B cell (primary cell): ENCODE results near the gene TACR2. TPM values are rescaled to one million over a fixed set of nuclear protein-coding genes. Genes with fewer than 3 reads are reported as not detected.

Source experiments
- ATAC-seq: fragments of 200-7000 bp; cut with Tn5 transposase; one replicate; pipeline ENCODE4 v1.10.0; 2021; ENCODE audit warnings: low read depth, mild to moderate bottlenecking, moderate number of reproducible peaks, moderate library complexity
- CTCF ChIA-PET: fragments of 350-600 bp; sonication (Branson Sonifier 250); formaldehyde crosslinking; loops from one replicate; lab custom pipeline; 2021; ENCODE audit warnings: antibody characterized with exemption, inconsistent platforms; lab: Charles Lee
- POLR2A ChIA-PET: fragments of 350-600 bp; sonication (Branson Sonifier 250); formaldehyde crosslinking; loops from one replicate; lab custom pipeline; 2021; ENCODE audit warnings: antibody characterized with exemption; lab: Charles Lee
- DNase-seq: peaks from one replicate; pipeline ENCODE4 v3.0.0; 2013
- H2AFZ ChIP-seq: 2 replicates; pipeline ENCODE4 v1.6.1; 2012; ENCODE audit warnings: mild to moderate bottlenecking, low read depth, low read length; ENCODE audit not compliant: insufficient read depth, poor library complexity, severe bottlenecking
- H3K27ac ChIP-seq, 2 donors: 1 replicate in 1 of 2; 2 replicates in 1 of 2; pipeline ENCODE4 v1.5.1; 2012 to 2013; ENCODE audit warnings: low read length in 2 of 2, mild to moderate bottlenecking in 2 of 2, moderate library complexity in 1 of 2
- H3K27me3 ChIP-seq, 4 experiments: fragments of 200-600 bp in 1 of 4; sonication (generic) in 1 of 4; replicated peaks in 1 of 4; 1 replicate in 2 of 4; 2 replicates in 2 of 4; pipeline versions ENCODE4 v1.6.1 to v1.7.0; 2013 to 2016; ENCODE audit warnings: low read length in 3 of 4, mild to moderate bottlenecking in 2 of 4, mixed read lengths in 1 of 4, moderate library complexity in 1 of 4; ENCODE audit not compliant: insufficient read depth in 4 of 4, control insufficient read depth in 3 of 4; ENCODE audit errors: control extremely low read depth in 1 of 4
- H3K36me3 ChIP-seq, 2 experiments: replicated peaks in 1 of 2; 1 replicate in 1 of 2; 2 replicates in 1 of 2; pipeline versions ENCODE4 v1.6.1 to v1.7.1; 2013; ENCODE audit warnings: low read length in 1 of 2; ENCODE audit not compliant: insufficient read depth in 2 of 2, control insufficient read depth in 1 of 2; ENCODE audit errors: control extremely low read depth in 1 of 2, extremely low read depth in 1 of 2
- H3K4me1 ChIP-seq, 2 donors: fragments of 200-600 bp in 1 of 2; sonication (generic) in 1 of 2; 1 replicate in 1 of 2; 2 replicates in 1 of 2; pipeline versions ENCODE4 v1.5.1 to v1.6.1; 2013 to 2017; ENCODE audit warnings: low read length in 2 of 2; ENCODE audit not compliant: control insufficient read depth in 2 of 2, insufficient read depth in 2 of 2
- H3K4me2 ChIP-seq: replicated peaks from 2 replicates; pipeline ENCODE3; 2012; ENCODE audit warnings: mild to moderate bottlenecking, low read depth, low read length; ENCODE audit not compliant: poor library complexity, severe bottlenecking
- H3K4me3 ChIP-seq, 5 experiments: fragments of 200-600 bp in 1 of 5; sonication (generic) in 1 of 5; 1 replicate in 3 of 5; 2 replicates in 2 of 5; pipeline versions ENCODE4 v1.5.1 to v1.7.0; 2011 to 2016; ENCODE audit warnings: low read length in 4 of 5, mild to moderate bottlenecking in 4 of 5, low read depth in 2 of 5, control low read depth in 1 of 5, moderate library complexity in 1 of 5; ENCODE audit not compliant: insufficient read depth in 1 of 5; ENCODE audit errors: control extremely low read depth in 1 of 5, extremely low read depth in 1 of 5
- H3K79me2 ChIP-seq: fragments of 200-600 bp; sonication (generic); one replicate; pipeline ENCODE4 v1.6.0; 2016; ENCODE audit warnings: low read length; ENCODE audit not compliant: control insufficient read depth, insufficient read depth
- H3K9ac ChIP-seq: fragments of 200-600 bp; sonication (generic); 2 replicates; pipeline ENCODE4 v1.6.1; 2017; ENCODE audit warnings: mild to moderate bottlenecking, low read length, moderate library complexity
- H3K9me3 ChIP-seq, 3 donors: one replicate each; pipeline versions ENCODE4 v1.6.1 to v1.7.1; 2013; ENCODE audit warnings: low read length in 2 of 3; ENCODE audit not compliant: control insufficient read depth in 2 of 3, insufficient read depth in 1 of 3; ENCODE audit errors: control extremely low read depth in 1 of 3
- H4K20me1 ChIP-seq: 2 replicates; pipeline ENCODE4 v1.6.0; 2012; ENCODE audit warnings: mild to moderate bottlenecking, low read length; ENCODE audit not compliant: insufficient read depth, control insufficient read depth, poor library complexity, severe bottlenecking
- H3K27ac Mint-ChIP-seq: one replicate; pipeline ENCODE4 v1.8.0; 2021; ENCODE audit warnings: mixed read lengths
- H3K27me3 Mint-ChIP-seq: one replicate; pipeline ENCODE4 v1.8.0; 2021; ENCODE audit warnings: mixed read lengths
- H3K4me1 Mint-ChIP-seq: one replicate; pipeline ENCODE4 v1.8.0; 2021; ENCODE audit warnings: mixed read lengths
- H3K4me3 Mint-ChIP-seq: one replicate; pipeline ENCODE4 v1.8.0; 2021; ENCODE audit warnings: mixed read lengths
- H3K9me3 Mint-ChIP-seq: one replicate; pipeline ENCODE4 v1.8.0; 2022; ENCODE audit warnings: mixed read lengths; ENCODE audit not compliant: insufficient read depth
- CTCF ChIP-seq: fragments of 200-600 bp; IDR thresholded peaks from one replicate; pipeline ENCODE4 v1.8.0; 2022; ENCODE audit warnings: antibody characterized with exemption, mild to moderate bottlenecking
- EZH2 ChIP-seq: IDR thresholded peaks from 2 replicates; pipeline ENCODE4 v1.6.1; 2012; ENCODE audit warnings: borderline replicate concordance, low read depth, mild to moderate bottlenecking, moderate library complexity, low read length; ENCODE audit not compliant: insufficient read depth, poor library complexity, severe bottlenecking
- WGBS: methylation state at CpG from one replicate; pipeline ENCODE4 v1.1.5; 2013; ENCODE audit warnings: missing lambda C conversion rate; ENCODE audit not compliant: insufficient coverage; 5-methylcytosine and 5-hydroxymethylcytosine counted together
- intact Hi-C: fragments of 100-400 bp; cut with micrococcal nuclease; formaldehyde crosslinking; loops from one replicate; pipeline ENCODE4 v1.10.0; 2022
- polyA plus RNA-seq: library from polyadenylated mRNA; depleted of rRNA; stranded (reverse); fragments of >200 nt; gene quantifications from 2 replicates; pipeline ENCODE4 v1.2.3, GENCODE V29; 2012
- total RNA-seq, 2 donors: library from RNA; stranded (reverse); fragments of 120-200 nt in 1 of 2; gene quantifications; 1 replicate in 1 of 2; 2 replicates in 1 of 2; pipeline versions ENCODE4 v1.2.3 to v1.2.4, GENCODE V29; 2013 to 2022

TACR2 gene
- total and polyA plus RNA-seq, 2 donors (not counting 1 experiment from before 2014, with no cell fraction given) = 0.18 TPM; not detected in 1

GRCh38 chr10:69443354-69443753 is 26.6 kb upstream of the TACR2 start:
- H3K4me2 ChIP-seq = no peak overlapping the region
- WGBS = no CpG with 5 or more reads among the region's 1 CpG
- H3K9me3 Mint-ChIP-seq = no peaks in the 10 kb centered on the region
- CTCF ChIA-PET = no interaction called here
- no peak overlapping the region for H3K4me3 Mint-ChIP-seq
- no peaks in the 10 kb centered on the region for H3K9me3 ChIP-seq
- H3K4me3 ChIP-seq = no peak overlapping the region
- H3K4me1 ChIP-seq = no peaks in the 10 kb centered on the region
- no peak for ATAC-seq
- no peaks in the 10 kb centered on the region for H3K4me1 Mint-ChIP-seq
- H4K20me1 ChIP-seq = no peaks in the 10 kb centered on the region
- no peaks in the 10 kb centered on the region for H3K79me2 ChIP-seq
- TF ChIP-seq EZH2 (no peak), CTCF (no peak)
- no peak overlapping the region for H3K27ac ChIP-seq
- H3K27me3 Mint-ChIP-seq = peaks cover 18% of the 10 kb centered on the region
- no peak for DNase-seq
- H3K36me3 ChIP-seq = no peaks in the 10 kb centered on the region
- intact Hi-C loops = no loop called here
- no peak overlapping the region for H3K9ac ChIP-seq
- H3K27ac Mint-ChIP-seq = no peak overlapping the region
- POLR2A ChIA-PET = no interaction called here
- peaks cover 0 to 10% (median 0%) of the 10 kb centered on the region in 4 experiments for H3K27me3 ChIP-seq
- H2AFZ ChIP-seq = no peak overlapping the region

DNA sequence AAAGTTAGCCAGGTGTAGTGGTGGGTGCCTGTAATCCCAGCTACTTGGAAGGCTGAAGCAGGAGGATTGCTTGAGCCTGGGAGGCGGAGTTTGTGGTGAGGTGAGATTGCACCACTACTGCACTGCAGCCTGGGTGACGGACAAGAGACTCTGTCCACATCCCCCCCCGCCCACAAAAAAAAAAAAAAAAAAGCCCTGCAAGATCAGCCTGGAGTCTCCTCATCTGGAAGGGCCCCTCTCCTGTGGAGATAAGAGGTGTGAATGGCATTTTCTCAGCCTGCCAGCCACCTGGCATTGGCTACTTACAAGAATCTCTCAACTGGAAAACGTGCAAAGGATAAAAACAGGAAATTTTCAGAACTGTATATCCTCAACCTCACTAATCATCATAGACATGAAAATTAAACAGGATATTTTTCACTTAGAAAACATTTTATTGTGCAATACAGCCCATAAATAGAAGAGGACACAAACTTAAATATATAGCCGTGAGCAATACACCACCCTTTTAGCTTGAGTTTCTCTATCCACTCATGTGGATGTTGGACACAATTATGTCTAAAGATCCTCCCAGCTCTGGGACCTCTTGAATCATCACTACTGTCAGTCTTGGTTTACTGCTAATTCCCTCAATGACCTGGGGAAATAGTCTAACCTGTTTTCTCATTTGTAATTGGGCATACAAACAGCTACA is 23.2 kb upstream of the TACR2 start:
- peaks cover 0 to 15% (median 0%) of the 10 kb centered on the region in 4 experiments for H3K27me3 ChIP-seq
- no peaks in the 10 kb centered on the region for H4K20me1 ChIP-seq
- Mint-ChIP-seq H3K27ac (no peak overlapping the region), H3K27me3 (peaks cover 29% of the 10 kb centered on the region), H3K4me1 (no peaks in the 10 kb centered on the region), H3K9me3 (no peaks in the 10 kb centered on the region), H3K4me3 (no peak overlapping the region)
- no peaks in the 10 kb centered on the region for H3K79me2 ChIP-seq
- no peak for ATAC-seq
- 33% methylated on average over 1 of the region's 5 CpGs for WGBS
- intact Hi-C loops = no loop called here
- no peak for DNase-seq
- no peak overlapping the region for H3K9ac ChIP-seq
- no peak overlapping the region for H3K27ac ChIP-seq
- no peak overlapping the region for H3K4me2 ChIP-seq
- no peaks in the 10 kb centered on the region for H3K4me1 ChIP-seq
- no peaks in the 10 kb centered on the region for H3K36me3 ChIP-seq
- H3K4me3 ChIP-seq = no peak overlapping the region
- no peak for TF ChIP-seq CTCF
- ChIA-PET CTCF (no interaction called here), POLR2A (no interaction called here)
- H2AFZ ChIP-seq = no peak overlapping the region
- peaks cover 0 to 3% (median 0%) of the 10 kb centered on the region in 3 donors for H3K9me3 ChIP-seq
